Activated CD8-positive, alpha-beta T cell treated with anti-CD3 and anti-CD28 coated beads, Interleukin-2, amount 10 ng/mL, durations not matched to agents 7 days and 5 days (primary cell): ENCODE results near the gene DDX19B. TPM values are rescaled to one million over a fixed set of nuclear protein-coding genes. Genes with fewer than 3 reads are reported as not detected.
"Not testable (repeated sequence)": the region's sequence is repeated elsewhere in the genome, so short reads cannot be mapped to it uniquely, and the experiment has no call there.

Source experiments
- ATAC-seq: fragments of 150-1000 bp; cut with Tn5 transposase; one replicate; pipeline ENCODE4 v1.10.0; 2021; ENCODE audit warnings: moderate library complexity
- CTCF ChIA-PET: fragments of 350-600 bp; sonication (Branson Sonifier 250); formaldehyde crosslinking; loops from one replicate; lab custom pipeline; 2021; ENCODE audit warnings: antibody characterized with exemption; lab: Charles Lee
- POLR2A ChIA-PET: fragments of 350-600 bp; sonication (Branson Sonifier 250); formaldehyde crosslinking; loops from one replicate; lab custom pipeline; 2021; ENCODE audit warnings: antibody characterized with exemption; lab: Charles Lee
- DNase-seq: peaks from one replicate; pipeline ENCODE4 v3.0.0-alpha.2; 2020
- H3K27ac Mint-ChIP-seq: one replicate; pipeline ENCODE4 v1.8.0; 2021; ENCODE audit warnings: mild to moderate bottlenecking, mixed read lengths
- H3K27me3 Mint-ChIP-seq: one replicate; pipeline ENCODE4 v1.8.0; 2021; ENCODE audit warnings: low read depth, mixed read lengths
- H3K36me3 Mint-ChIP-seq: one replicate; pipeline ENCODE4 v1.8.0; 2021; ENCODE audit warnings: low read depth, mixed read lengths
- H3K4me1 Mint-ChIP-seq: one replicate; pipeline ENCODE4 v1.8.0; 2021; ENCODE audit warnings: low read depth, mixed read lengths
- H3K4me3 Mint-ChIP-seq: one replicate; pipeline ENCODE4 v1.8.0; 2021; ENCODE audit warnings: mild to moderate bottlenecking, mixed read lengths
- H3K9me3 Mint-ChIP-seq: one replicate; pipeline ENCODE4 v1.8.0; 2022; ENCODE audit warnings: mixed read lengths; ENCODE audit not compliant: insufficient read depth
- total RNA-seq, 2 experiments: library from RNA; stranded (reverse); gene quantifications; one replicate each; pipeline ENCODE4 v1.2.3, GENCODE V29; 2021

DDX19B gene
- total RNA-seq, 2 experiments from 2014 or later, result 28.8 to 32.6 TPM

- H3K4me3 Mint-ChIP-seq, result no peak overlapping the region
- H3K9me3 Mint-ChIP-seq, result no peaks in the 10 kb centered on the region
- H3K36me3 Mint-ChIP-seq, result peaks cover 68% of the 10 kb centered on the region
- ChIA-PET CTCF (interaction anchor here (1.0 to 6.0 kb wide), 3 partner anchors 12 to 31 kb away, joined by 3 to 50 read pairs (median 11); partner anchors contain the start of gene AARS1), POLR2A (no interaction called here)
- no peak for DNase-seq
- no peaks in the 10 kb centered on the region for H3K27me3 Mint-ChIP-seq
- ATAC-seq, result no peak
- no peak overlapping the region for H3K27ac Mint-ChIP-seq
- peaks cover 7% of the 10 kb centered on the region for H3K4me1 Mint-ChIP-seq
These were observed 43.4 kb upstream of the DDX19B start for GRCh38 chr16:70255574-70255973.

GRCh38 chr16:70257391-70257790, 41.6 kb upstream of the DDX19B start:
- Mint-ChIP-seq H3K4me1 (peaks cover under 1% of the 10 kb centered on the region), H3K36me3 (peaks cover 72% of the 10 kb centered on the region), H3K9me3 (no peaks in the 10 kb centered on the region), H3K27me3 (no peaks in the 10 kb centered on the region), H3K27ac (no peak overlapping the region), H3K4me3 (no peak overlapping the region)
- ChIA-PET CTCF (no interaction called here), POLR2A (interaction anchor here (0.5 kb wide), 1 partner anchor 294 kb away, joined by 3 read pairs; no protein-coding TSS in a partner anchor)
- DNase-seq, result no peak
- no peak for ATAC-seq

- Mint-ChIP-seq H3K27ac (no peak overlapping the region), H3K9me3 (no peaks in the 10 kb centered on the region), H3K36me3 (peaks cover 70% of the 10 kb centered on the region), H3K4me3 (no peak overlapping the region), H3K4me1 (no peaks in the 10 kb centered on the region), H3K27me3 (no peaks in the 10 kb centered on the region)
- ChIA-PET POLR2A (interaction anchor here (0.5 kb wide), 1 partner anchor 294 kb away, joined by 3 read pairs; no protein-coding TSS in a partner anchor), CTCF (no interaction called here)
- no peak for DNase-seq
- ATAC-seq, result no peak
These were observed 40.9 kb upstream of the DDX19B start for GRCh38 chr16:70258065-70258464.

GRCh38 chr16:70258946-70259345, 40.0 kb upstream of the DDX19B start:
- Mint-ChIP-seq H3K36me3 (peaks cover 67% of the 10 kb centered on the region), H3K27me3 (no peaks in the 10 kb centered on the region), H3K4me1 (no peaks in the 10 kb centered on the region), H3K27ac (no peak overlapping the region), H3K9me3 (no peaks in the 10 kb centered on the region), H3K4me3 (no peak overlapping the region)
- ChIA-PET POLR2A (no interaction called here), CTCF (no interaction called here)
- ATAC-seq (no peak), DNase-seq (no peak)

- not testable (repeated sequence) for H3K9me3 Mint-ChIP-seq, H3K4me3 Mint-ChIP-seq, DNase-seq, H3K27ac Mint-ChIP-seq, H3K4me1 Mint-ChIP-seq, H3K27me3 Mint-ChIP-seq, ATAC-seq
- H3K36me3 Mint-ChIP-seq, result peaks cover 67% of the 10 kb centered on the region
- POLR2A ChIA-PET, result interaction anchor here (1.2 kb wide), 1 partner anchor 8 kb away, joined by 3 read pairs; the partner anchor contains the start of gene EXOSC6
- CTCF ChIA-PET, result interaction anchor here (0.8 kb wide), 1 partner anchor 8 kb away, joined by 3 read pairs; the partner anchor contains the start of gene EXOSC6
These were observed 39.1 kb upstream of the DDX19B start for GRCh38 chr16:70259903-70260302.

GRCh38 chr16:70267516-70267915, 31.5 kb upstream of the DDX19B start:
- CTCF ChIA-PET, result interaction anchor here (0.6 to 2.8 kb wide), 18 partner anchors 10 to 397 kb away, joined by 3 to 24 read pairs (median 4); partner anchors contain the start of genes AARS1, DDX19B and EXOSC6
- Mint-ChIP-seq H3K9me3 (no peaks in the 10 kb centered on the region), H3K27ac (no peak overlapping the region), H3K4me3 (no peak overlapping the region), H3K36me3 (peaks cover 68% of the 10 kb centered on the region), H3K27me3 (no peaks in the 10 kb centered on the region), H3K4me1 (no peaks in the 10 kb centered on the region)
- ATAC-seq (no peak), DNase-seq (peak; percentile 37)
- POLR2A ChIA-PET, result interaction anchor here (1.0 to 1.2 kb wide), 3 partner anchors 11 to 21 kb away, joined by 3 read pairs; partner anchors contain the start of genes AARS1 and EXOSC6

- not testable (repeated sequence) for H3K4me1 Mint-ChIP-seq, H3K4me3 Mint-ChIP-seq, ATAC-seq, H3K27ac Mint-ChIP-seq, H3K9me3 Mint-ChIP-seq, DNase-seq, H3K27me3 Mint-ChIP-seq
- ChIA-PET CTCF (interaction anchor here (0.6 to 2.8 kb wide), 14 partner anchors 10 to 397 kb away, joined by 3 to 24 read pairs (median 6); partner anchors contain the start of genes AARS1, DDX19B and EXOSC6), POLR2A (interaction anchor here (1.0 to 1.2 kb wide), 2 partner anchors 10 to 17 kb away, joined by 3 read pairs; partner anchors contain the start of gene EXOSC6)
- peaks cover 69% of the 10 kb centered on the region for H3K36me3 Mint-ChIP-seq
These were observed 31.1 kb upstream of the DDX19B start for GRCh38 chr16:70267922-70268321.

- ATAC-seq, result no peak
- POLR2A ChIA-PET, result no interaction called here
- CTCF ChIA-PET, result no interaction called here
- H3K4me3 Mint-ChIP-seq, result no peak overlapping the region
- no peak for DNase-seq
- H3K9me3 Mint-ChIP-seq, result no peaks in the 10 kb centered on the region
- H3K27me3 Mint-ChIP-seq, result no peaks in the 10 kb centered on the region
- no peaks in the 10 kb centered on the region for H3K4me1 Mint-ChIP-seq
- H3K36me3 Mint-ChIP-seq, result peaks cover 73% of the 10 kb centered on the region
- no peak overlapping the region for H3K27ac Mint-ChIP-seq
These were observed 29.5 kb upstream of the DDX19B start for GRCh38 chr16:70269471-70269870.

GRCh38 chr16:70270176-70270575, 28.8 kb upstream of the DDX19B start:
- H3K9me3 Mint-ChIP-seq, result no peaks in the 10 kb centered on the region
- H3K27ac Mint-ChIP-seq, result no peak overlapping the region
- ChIA-PET POLR2A (no interaction called here), CTCF (no interaction called here)
- no peak for DNase-seq
- ATAC-seq, result no peak
- H3K27me3 Mint-ChIP-seq, result no peaks in the 10 kb centered on the region
- peaks cover 70% of the 10 kb centered on the region for H3K36me3 Mint-ChIP-seq
- no peaks in the 10 kb centered on the region for H3K4me1 Mint-ChIP-seq
- no peak overlapping the region for H3K4me3 Mint-ChIP-seq

GRCh38 chr16:70271696-70272095, 27.3 kb upstream of the DDX19B start:
- Mint-ChIP-seq H3K4me1 (no peaks in the 10 kb centered on the region), H3K27ac (no peak overlapping the region), H3K4me3 (no peak overlapping the region), H3K27me3 (no peaks in the 10 kb centered on the region), H3K36me3 (peaks cover 67% of the 10 kb centered on the region), H3K9me3 (no peaks in the 10 kb centered on the region)
- ChIA-PET CTCF (interaction anchor here (0.8 to 1.1 kb wide), 2 partner anchors 16 to 20 kb away, joined by 3 read pairs; partner anchors contain the start of gene EXOSC6), POLR2A (interaction anchor here (1.2 kb wide), 1 partner anchor 9 kb away, joined by 3 read pairs; no protein-coding TSS in a partner anchor)
- DNase-seq (no peak), ATAC-seq (no peak)

GRCh38 chr16:70276392-70276791, 22.6 kb upstream of the DDX19B start:
- H3K9me3 Mint-ChIP-seq, result no peaks in the 10 kb centered on the region
- H3K4me3 Mint-ChIP-seq, result no peak overlapping the region
- H3K36me3 Mint-ChIP-seq, result peaks cover 61% of the 10 kb centered on the region
- no peak overlapping the region for H3K27ac Mint-ChIP-seq
- H3K4me1 Mint-ChIP-seq, result peaks cover 5% of the 10 kb centered on the region
- no peak for DNase-seq
- CTCF ChIA-PET, result no interaction called here
- POLR2A ChIA-PET, result no interaction called here
- no peaks in the 10 kb centered on the region for H3K27me3 Mint-ChIP-seq
- no peak for ATAC-seq

- not testable (repeated sequence) for H3K27me3 Mint-ChIP-seq, ATAC-seq, DNase-seq, H3K9me3 Mint-ChIP-seq
- H3K36me3 Mint-ChIP-seq, result peaks cover 36% of the 10 kb centered on the region
- peaks cover 56% of the 10 kb centered on the region for H3K4me1 Mint-ChIP-seq
- CTCF ChIA-PET, result interaction anchor here (7.2 kb wide), 1 partner anchor 34 kb away, joined by 50 read pairs; the partner anchor contains the start of gene EXOSC6
- H3K27ac Mint-ChIP-seq, result peak overlapping the region; percentile 75
- POLR2A ChIA-PET, result interaction anchor here (2.1 to 2.4 kb wide), 3 partner anchors 12 to 59 kb away, joined by 11 to 26 read pairs (median 17); partner anchors contain the start of genes DDX19A, DDX19B and EXOSC6
- H3K4me3 Mint-ChIP-seq, result peak overlapping the region; percentile 100
These were observed 11.5 kb upstream of the DDX19B start for GRCh38 chr16:70287304-70287971.
